T47D (cell line): ENCODE data around the gene PDYN.

Source experiments
- DNase-seq, 2 experiments: peaks; one replicate each; pipeline versions ENCODE4 v3.0.0 to v3.0.0-alpha.2; 2011 to 2012; ENCODE audit warnings: low read depth in 1 of 2, low spot score in 1 of 2
- JUND ChIP-seq: IDR thresholded peaks from 2 replicates; pipeline ENCODE4 v1.6.1; 2012; ENCODE audit warnings: low read depth
- in situ Hi-C: cut with HindIII; loops from 2 replicates; pipeline ENCODE4 v1.10.0; 2016; ENCODE audit warnings: low sequenced_read_pairs, low pct_unique_long_range_greater_than_20kb

The PDYN gene

GRCh38 chr20:1953621-1954020 is 40.2 kb downstream of the PDYN start:
- DNase-seq: no peak
- in situ Hi-C loops: no loop called here
- no peak for TF ChIP-seq JUND

GRCh38 chr20:1952737-1953530 is 40.9 kb downstream of the PDYN start:
- TF ChIP-seq JUND: no peak
- in situ Hi-C loops: no loop called here
- no peak for DNase-seq

- no peak for DNase-seq
- in situ Hi-C loops: no loop called here
- no peak for TF ChIP-seq JUND
Measured at GRCh38 chr20:1951436-1952115, 42.3 kb downstream of the PDYN start.

GRCh38 chr20:1950836-1951235 is 43.0 kb downstream of the PDYN start:
- in situ Hi-C loops: no loop called here
- DNase-seq: no peak
- TF ChIP-seq JUND: no peak

GRCh38 chr20:1949347-1950100 is 44.3 kb downstream of the PDYN start:
- no peak for TF ChIP-seq JUND
- in situ Hi-C loops: no loop called here
- DNase-seq: no peak

- no peak for TF ChIP-seq JUND
- in situ Hi-C loops: no loop called here
- DNase-seq: no peak
Measured at GRCh38 chr20:1947535-1947846, 46.4 kb downstream of the PDYN start.

GRCh38 chr20:1946762-1947534 is 46.9 kb downstream of the PDYN start:
- no peak for TF ChIP-seq JUND
- DNase-seq: no peak
- in situ Hi-C loops: no loop called here

- DNase-seq: no peak
- in situ Hi-C loops: no loop called here
- TF ChIP-seq JUND: no peak
Measured at GRCh38 chr20:1946442-1946761, 47.5 kb downstream of the PDYN start.

GRCh38 chr20:1945660-1946059 is 48.2 kb downstream of the PDYN start:
- DNase-seq: no peak
- no peak for TF ChIP-seq JUND
- in situ Hi-C loops: no loop called here

- DNase-seq: no peak
- no peak for TF ChIP-seq JUND
- in situ Hi-C loops: no loop called here
Measured at GRCh38 chr20:1945134-1945618, 48.7 kb downstream of the PDYN start.

GRCh38 chr20:1944345-1945091 is 49.3 kb downstream of the PDYN start:
- no peak for TF ChIP-seq JUND
- no peak for DNase-seq
- in situ Hi-C loops: no loop called here
